ENCODE measurements around the gene TAOK3. TPM values are rescaled to one million over a fixed set of nuclear protein-coding genes. Genes with fewer than 3 reads are reported as not detected.

Gene TAOK3
- total RNA-seq, 2 donors from 2014 or later, result 52.2 to 52.5 TPM

- Histone ChIP-seq H3K27ac (peak within 1 kb of the TSS; percentile 83 to 89), H3K9me3 (no peaks in the 10 kb centered on the region), H3K36me3 (no peaks in the 10 kb centered on the region), H3K4me1 (replicated peaks) (no peaks in the 10 kb centered on the region), H3K4me3 (peak within 1 kb of the TSS; percentile 66 to 81), H3K27me3 (replicated peaks; ENCODE audit: insufficient read depth) (no peaks in the 10 kb centered on the region)
- DNase-seq (ENCODE audit: low spot score), result peak; percentile 70
- intact Hi-C loops (cut with DNase I), result loop anchor here (5.0 kb wide), 1 partner anchor 41 kb away; the partner anchor contains the start of gene WSB2
- 0% methylated on average over 47 of the region's 75 CpGs for WGBS
- TF ChIP-seq CTCF (IDR thresholded peaks at IDR 0.05) (peak in 1 of 4 experiments; percentile 8), POLR2AphosphoS5 (IDR thresholded peaks at IDR 0.05) (peak; percentile 60), POLR2A (IDR thresholded peaks at IDR 0.05) (peak; percentile 81)
These were observed 268.9 kb downstream of the TAOK3 start, which contains the start of gene VSIG10 for GRCh38 chr12:118103601-118104382. Gene VSIG10, minus strand, starts transcription at chr12:118104011. Its CDS starts 340 bp downstream, at chr12:118103671.

GRCh38 chr12:118103201-118103600, 269.5 kb downstream of the TAOK3 start:
- Histone ChIP-seq H3K4me1 (replicated peaks) (no peaks in the 10 kb centered on the region), H3K9me3 (no peaks in the 10 kb centered on the region), H3K4me3 (peak overlapping the region; percentile 66 to 81), H3K27me3 (replicated peaks; ENCODE audit: insufficient read depth) (no peaks in the 10 kb centered on the region), H3K36me3 (no peaks in the 10 kb centered on the region), H3K27ac (peak overlapping the region; percentile 83 to 89)
- DNase-seq (ENCODE audit: low spot score), result no peak
- TF ChIP-seq CTCF (IDR thresholded peaks at IDR 0.05), result no peak
- TF ChIP-seq POLR2AphosphoS5 (IDR thresholded peaks at IDR 0.05), result no peak
- no peak for TF ChIP-seq POLR2A (IDR thresholded peaks at IDR 0.05)
- under 1% methylated on average over 32 of the region's 32 CpGs for WGBS
- intact Hi-C loops (cut with DNase I), result loop anchor here (5.0 kb wide), 1 partner anchor 41 kb away; the partner anchor contains the start of gene WSB2

- intact Hi-C loops (cut with DNase I), result loop anchor here (5.0 kb wide), 1 partner anchor 40 kb away; the partner anchor contains the start of gene WSB2
- peak overlapping the region in 1 of 2 donors; percentile 83 for H3K27ac ChIP-seq
- peak overlapping the region in 1 of 2 donors; percentile 66 for H3K4me3 ChIP-seq
- no peaks in the 10 kb centered on the region for H3K36me3 ChIP-seq
- no peak for DNase-seq (ENCODE audit: low spot score)
- no peak for TF ChIP-seq POLR2A (IDR thresholded peaks at IDR 0.05)
- TF ChIP-seq POLR2AphosphoS5 (IDR thresholded peaks at IDR 0.05), result no peak
- no peak for TF ChIP-seq CTCF (IDR thresholded peaks at IDR 0.05)
- no peaks in the 10 kb centered on the region for H3K27me3 ChIP-seq (replicated peaks; ENCODE audit: insufficient read depth)
- no peaks in the 10 kb centered on the region for H3K4me1 ChIP-seq (replicated peaks)
- H3K9me3 ChIP-seq, result no peaks in the 10 kb centered on the region
- 29% methylated on average over 5 of the region's 5 CpGs for WGBS
These were observed 270.1 kb downstream of the TAOK3 start for GRCh38 chr12:118102609-118103008.

GRCh38 chr12:118102070-118102469, 270.6 kb downstream of the TAOK3 start:
- TF ChIP-seq CTCF (IDR thresholded peaks at IDR 0.05) (no peak), POLR2AphosphoS5 (IDR thresholded peaks at IDR 0.05) (no peak), POLR2A (IDR thresholded peaks at IDR 0.05) (no peak)
- no peaks in the 10 kb centered on the region for H3K9me3 ChIP-seq
- no peaks in the 10 kb centered on the region for H3K27me3 ChIP-seq (replicated peaks; ENCODE audit: insufficient read depth)
- no peak overlapping the region for H3K27ac ChIP-seq
- no peak overlapping the region for H3K4me3 ChIP-seq
- 79% methylated on average over 6 of the region's 6 CpGs for WGBS
- DNase-seq (ENCODE audit: low spot score), result no peak
- no peaks in the 10 kb centered on the region for H3K4me1 ChIP-seq (replicated peaks)
- no peaks in the 10 kb centered on the region for H3K36me3 ChIP-seq
- intact Hi-C loops (cut with DNase I), result loop anchor here (5.0 kb wide), 1 partner anchor 40 kb away; the partner anchor contains the start of gene WSB2

All from prostate gland (tissue), 2 donors.